PC-9 (cell line): ENCODE data around the gene NUDT3. TPM values are rescaled to one million over a fixed set of nuclear protein-coding genes. Genes with fewer than 3 reads are reported as not detected.

Experiments used
- BruUV-seq: library from RNA; stranded (reverse); fragments of 400-500 nt; replicated peaks from 2 replicates; lab custom pipeline; 2021; lab: Mats Ljungman, UMichigan
- CTCF ChIA-PET: fragments of 300-600 bp; sonication (Branson Sonifier 250); formaldehyde crosslinking; loops from one replicate; lab custom pipeline; 2022; ENCODE audit warnings: antibody characterized with exemption; lab: Charles Lee
- POLR2A ChIA-PET: fragments of 300-600 bp; sonication (Branson Sonifier 250); formaldehyde crosslinking; loops from one replicate; lab custom pipeline; 2022; ENCODE audit warnings: antibody characterized with exemption; ENCODE audit not compliant: unreplicated experiment; lab: Charles Lee
- DNase-seq, 2 experiments: peaks; one replicate each; pipeline versions ENCODE4 v3.0.0 to v3.0.0-alpha.2; 2015 to 2022; ENCODE audit warnings: mixed read lengths in 1 of 2
- H2AFZ ChIP-seq: fragments of 200-600 bp; sonication (generic); 2 replicates; pipeline ENCODE4 v1.8.1; 2017; ENCODE audit warnings: antibody characterized with exemption
- H3F3A ChIP-seq: fragments of 200-600 bp; sonication (generic); 2 replicates; pipeline ENCODE4 v1.8.1; 2017; ENCODE audit warnings: antibody characterized with exemption, mild to moderate bottlenecking, low read depth; ENCODE audit not compliant: insufficient read depth
- H3K27ac ChIP-seq: fragments of 200-600 bp; sonication (generic); 2 replicates; pipeline ENCODE4 v1.6.1; 2016; ENCODE audit warnings: mixed run types
- H3K27me3 ChIP-seq: fragments of 200-600 bp; sonication (generic); 2 replicates; pipeline ENCODE4 v1.6.1; 2016; ENCODE audit warnings: low read depth, mixed run types; ENCODE audit not compliant: insufficient read depth
- H3K36me3 ChIP-seq: fragments of 200-600 bp; sonication (generic); 2 replicates; pipeline ENCODE4 v1.6.1; 2016; ENCODE audit warnings: low read depth, mixed run types
- H3K4me1 ChIP-seq: fragments of 200-600 bp; sonication (generic); replicated peaks from 2 replicates; pipeline ENCODE4 v1.6.1; 2016; ENCODE audit warnings: mixed run types; ENCODE audit not compliant: insufficient read depth
- H3K4me2 ChIP-seq: fragments of 200-600 bp; sonication (generic); 2 replicates; pipeline ENCODE4 v1.6.1; 2017; ENCODE audit warnings: mixed run types
- H3K4me3 ChIP-seq: fragments of 200-600 bp; sonication (generic); 2 replicates; pipeline ENCODE4 v1.6.1; 2016; ENCODE audit warnings: mixed run types
- H3K79me2 ChIP-seq: fragments of 200-600 bp; sonication (generic); 2 replicates; pipeline ENCODE4 v1.6.1; 2017; ENCODE audit warnings: low read depth, mixed run types
- H3K9me2 ChIP-seq: fragments of 200-600 bp; sonication (generic); 2 replicates; pipeline ENCODE4 v1.8.1; 2017; ENCODE audit warnings: mild to moderate bottlenecking; ENCODE audit not compliant: insufficient read depth
- H3K9me3 ChIP-seq: fragments of 200-600 bp; sonication (generic); 2 replicates; pipeline ENCODE4 v1.8.1; 2016; ENCODE audit warnings: low read depth; ENCODE audit not compliant: insufficient read depth
- H4K20me1 ChIP-seq: fragments of 200-600 bp; sonication (generic); 2 replicates; pipeline ENCODE4 v1.8.1; 2017; ENCODE audit not compliant: insufficient read depth
- EZH2 ChIP-seq: fragments of 200-600 bp; sonication (generic); IDR thresholded peaks from 2 replicates; pipeline ENCODE4 v1.8.0; 2017; ENCODE audit warnings: antibody characterized with exemption, low read depth
- intact Hi-C: fragments of 100-400 bp; cut with micrococcal nuclease; formaldehyde crosslinking; loops from one replicate; pipeline ENCODE4 v1.10.0; 2022; ENCODE audit not compliant: unreplicated experiment
- total RNA-seq: library from RNA; stranded (reverse); gene quantifications from 2 replicates; pipeline ENCODE4 v1.2.3, GENCODE V29; 2021
- TF ChIP-seq, protein P1 (sequence below): fragments of 200-600 bp; sonication (generic); conservative IDR thresholded peaks from 2 replicates; pipeline ENCODE4 v1.6.1; 2017; ENCODE audit warnings: mixed run types, antibody characterized with exemption, mild to moderate bottlenecking, moderate library complexity

The NUDT3 gene
- total RNA-seq, 1 experiment from 2014 or later = 19.1 TPM

DNA sequence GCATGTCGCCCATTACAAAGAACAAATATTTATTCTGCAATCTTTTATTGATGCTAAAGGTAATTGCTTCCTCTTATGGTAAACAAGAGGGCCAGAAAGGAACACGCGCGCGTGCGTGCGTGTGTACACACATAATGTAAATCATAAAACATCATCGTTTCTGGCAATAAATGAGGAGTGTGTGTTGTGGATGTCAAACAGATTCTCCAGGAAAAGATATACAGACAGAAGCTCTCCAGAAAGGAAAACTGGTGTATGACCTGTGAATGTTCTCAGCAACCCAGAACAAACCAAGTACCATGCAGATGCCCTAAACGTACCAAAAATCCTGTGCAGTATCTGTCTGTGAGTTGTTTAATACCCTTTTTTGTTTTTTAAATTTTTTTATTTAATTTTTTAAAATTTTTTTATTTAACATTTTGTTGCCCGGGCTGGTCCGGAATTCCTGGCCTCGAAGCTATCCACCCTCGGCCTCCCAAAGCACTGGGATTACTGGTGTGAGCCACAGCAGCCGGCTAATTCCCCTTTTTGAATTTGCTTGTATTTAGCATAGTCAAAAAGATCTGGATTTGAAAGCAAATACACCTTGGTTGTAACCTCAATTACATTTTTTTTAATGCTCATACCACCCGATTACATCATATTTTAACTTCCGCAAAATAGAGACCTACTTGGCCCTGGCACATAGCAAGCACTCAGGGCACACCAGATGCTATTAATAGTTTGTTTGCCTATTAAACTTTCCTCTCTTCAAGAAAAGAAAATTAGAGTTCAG, 909 bp upstream of the NUDT3 start:
- Histone ChIP-seq H3F3A (peaks cover 16% of the 10 kb centered on the region), H3K9me3 (peaks cover 6% of the 10 kb centered on the region; the same call in 1 of the 2 replicates), H3K27ac (no peak overlapping the region), H2AFZ (peak overlapping the region; percentile 84), H3K9me2 (no peaks in the 10 kb centered on the region), H3K79me2 (peaks cover 41% of the 10 kb centered on the region), H3K36me3 (no peaks in the 10 kb centered on the region), H3K4me2 (peak overlapping the region; percentile 97), H3K27me3 (no peaks in the 10 kb centered on the region), H4K20me1 (peaks cover 14% of the 10 kb centered on the region; the same call in 1 of the 2 replicates), H3K4me3 (peak overlapping the region; percentile 99), H3K4me1 (peaks cover 19% of the 10 kb centered on the region)
- ChIA-PET CTCF (no interaction called here), POLR2A (no interaction called here)
- intact Hi-C loops = loop anchor here (2.0 kb wide), 1 partner anchor 197 kb away; no protein-coding TSS in a partner anchor
- BruUV-seq = TSS peak; percentile 41
- no peak for DNase-seq
- TF ChIP-seq, protein P1, sequence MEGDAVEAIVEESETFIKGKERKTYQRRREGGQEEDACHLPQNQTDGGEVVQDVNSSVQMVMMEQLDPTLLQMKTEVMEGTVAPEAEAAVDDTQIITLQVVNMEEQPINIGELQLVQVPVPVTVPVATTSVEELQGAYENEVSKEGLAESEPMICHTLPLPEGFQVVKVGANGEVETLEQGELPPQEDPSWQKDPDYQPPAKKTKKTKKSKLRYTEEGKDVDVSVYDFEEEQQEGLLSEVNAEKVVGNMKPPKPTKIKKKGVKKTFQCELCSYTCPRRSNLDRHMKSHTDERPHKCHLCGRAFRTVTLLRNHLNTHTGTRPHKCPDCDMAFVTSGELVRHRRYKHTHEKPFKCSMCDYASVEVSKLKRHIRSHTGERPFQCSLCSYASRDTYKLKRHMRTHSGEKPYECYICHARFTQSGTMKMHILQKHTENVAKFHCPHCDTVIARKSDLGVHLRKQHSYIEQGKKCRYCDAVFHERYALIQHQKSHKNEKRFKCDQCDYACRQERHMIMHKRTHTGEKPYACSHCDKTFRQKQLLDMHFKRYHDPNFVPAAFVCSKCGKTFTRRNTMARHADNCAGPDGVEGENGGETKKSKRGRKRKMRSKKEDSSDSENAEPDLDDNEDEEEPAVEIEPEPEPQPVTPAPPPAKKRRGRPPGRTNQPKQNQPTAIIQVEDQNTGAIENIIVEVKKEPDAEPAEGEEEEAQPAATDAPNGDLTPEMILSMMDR = no peak
- no peak for TF ChIP-seq EZH2

DNA sequence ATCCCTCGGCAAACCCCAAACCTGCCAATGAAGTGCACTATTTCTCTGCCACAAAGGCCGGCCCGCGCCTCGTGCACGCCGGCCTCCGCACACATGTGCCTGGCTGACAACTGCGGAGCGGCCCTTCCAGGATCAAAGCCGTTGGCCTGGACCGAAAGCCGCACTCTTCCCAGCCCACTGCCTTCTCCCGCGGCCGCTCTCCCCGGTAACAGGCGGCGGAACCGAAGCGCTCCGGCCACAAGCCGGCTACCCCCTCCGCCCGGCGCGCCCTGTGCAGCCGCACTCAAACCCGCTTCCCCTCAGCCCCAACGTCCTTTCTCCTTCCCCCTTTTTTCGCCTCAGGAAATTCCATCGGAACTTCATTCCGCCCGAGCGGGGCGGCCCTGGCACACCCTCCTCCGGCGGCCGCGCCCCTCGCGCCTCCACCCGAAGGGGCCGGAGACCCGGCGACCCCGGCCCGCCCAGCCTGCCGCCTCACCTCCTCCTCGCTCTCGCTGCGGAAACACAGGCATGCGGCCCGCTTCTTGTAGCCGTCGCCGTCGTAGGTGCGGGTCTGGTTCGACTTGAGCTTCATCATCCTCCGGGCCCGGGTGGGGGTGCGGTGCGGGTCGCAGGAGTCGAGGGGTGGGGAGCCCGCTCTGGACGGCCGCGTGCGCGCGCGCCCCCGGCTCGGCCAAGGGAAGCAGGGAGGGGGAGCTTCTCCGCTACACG, 528 bp downstream of the NUDT3 start:
- POLR2A ChIA-PET = interaction anchor here (0.9 kb wide), 1 partner anchor 213 kb away, joined by 4 read pairs; no protein-coding TSS in a partner anchor
- H3K79me2 ChIP-seq = peaks cover 56% of the 10 kb centered on the region
- peak overlapping the region; percentile 79 for H3K27ac ChIP-seq
- H3K4me2 ChIP-seq = peak overlapping the region; percentile 97
- H3K9me3 ChIP-seq = peaks cover 6% of the 10 kb centered on the region; the same call in 1 of the 2 replicates
- peak; percentile 40 to 52 for DNase-seq
- peak overlapping the region; percentile 98 for H2AFZ ChIP-seq
- H3F3A ChIP-seq = peaks cover 16% of the 10 kb centered on the region
- peaks cover 22% of the 10 kb centered on the region for H4K20me1 ChIP-seq
- no peaks in the 10 kb centered on the region for H3K27me3 ChIP-seq
- TF ChIP-seq, protein P1 = no peak
- no peak for TF ChIP-seq EZH2
- H3K4me3 ChIP-seq = peak overlapping the region; percentile 99
- H3K4me1 ChIP-seq = peaks cover 19% of the 10 kb centered on the region
- no peaks in the 10 kb centered on the region for H3K36me3 ChIP-seq
- BruUV-seq = no TSS peak
- CTCF ChIA-PET = interaction anchor here (0.6 to 1.8 kb wide), 4 partner anchors 54 to 144 kb away, joined by 3 to 6 read pairs (median 5); no protein-coding TSS in a partner anchor
- H3K9me2 ChIP-seq = no peaks in the 10 kb centered on the region
- intact Hi-C loops = loop anchor here (1.0 to 2.0 kb wide), 2 partner anchors 143 to 195 kb away; partner anchors contain the start of gene SMIM29

DNA sequence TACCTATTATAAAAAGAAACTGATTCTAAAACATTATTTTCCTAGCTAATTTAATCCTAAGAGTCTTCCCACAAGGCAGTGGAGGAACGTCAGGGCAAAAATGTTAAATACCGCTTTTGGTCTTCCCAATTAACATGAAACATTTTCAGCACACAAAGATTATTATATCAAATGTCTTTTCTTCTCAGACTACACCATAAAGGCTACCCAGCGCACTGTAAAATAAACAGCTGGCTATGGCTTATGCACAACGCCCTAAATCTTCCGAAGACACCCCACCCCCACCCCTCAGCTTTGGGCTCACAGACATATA, 1.0 kb downstream of the NUDT3 start:
- intact Hi-C loops = loop anchor here (1.0 kb wide), 1 partner anchor 142 kb away; the partner anchor contains the start of gene SMIM29
- ChIA-PET CTCF (interaction anchor here (1.7 to 1.8 kb wide), 2 partner anchors 141 to 143 kb away, joined by 5 to 6 read pairs; no protein-coding TSS in a partner anchor), POLR2A (interaction anchor here (0.6 to 0.7 kb wide), 2 partner anchors 71 to 137 kb away, joined by 3 to 8 read pairs; no protein-coding TSS in a partner anchor)
- H3K27ac ChIP-seq = peak overlapping the region; percentile 79
- H3K4me3 ChIP-seq = peak overlapping the region; percentile 99
- peaks cover 61% of the 10 kb centered on the region for H3K79me2 ChIP-seq
- no TSS peak for BruUV-seq
- no peaks in the 10 kb centered on the region for H3K9me2 ChIP-seq
- no peaks in the 10 kb centered on the region for H3K36me3 ChIP-seq
- TF ChIP-seq EZH2 = no peak
- TF ChIP-seq, protein P1 = no peak
- no peak for DNase-seq
- peak overlapping the region; percentile 97 for H3K4me2 ChIP-seq
- peaks cover 5% of the 10 kb centered on the region; the same call in 1 of the 2 replicates for H3K9me3 ChIP-seq
- peaks cover 16% of the 10 kb centered on the region for H3F3A ChIP-seq
- H4K20me1 ChIP-seq = peaks cover 27% of the 10 kb centered on the region
- H3K27me3 ChIP-seq = no peaks in the 10 kb centered on the region
- H2AFZ ChIP-seq = peak overlapping the region; percentile 98
- H3K4me1 ChIP-seq = peaks cover 19% of the 10 kb centered on the region
